Neuron (in vitro differentiated cells): ENCODE data around the gene CFAP90.

ENCODE experiments used
- H2AFZ ChIP-seq: one replicate; pipeline ENCODE4 v1.6.1; 2013; ENCODE audit warnings: low read depth, mild to moderate bottlenecking, inconsistent platforms, low read length, moderate library complexity
- H3K27me3 ChIP-seq: one replicate; pipeline ENCODE4 v1.6.1; 2013; ENCODE audit warnings: low read length; ENCODE audit not compliant: insufficient read depth
- H3K36me3 ChIP-seq: one replicate; pipeline ENCODE4 v1.6.1; 2013; ENCODE audit warnings: low read length; ENCODE audit not compliant: insufficient read depth
- H3K4me1 ChIP-seq: one replicate; pipeline ENCODE4 v1.6.1; 2013; ENCODE audit warnings: low read length; ENCODE audit not compliant: insufficient read depth
- H3K4me3 ChIP-seq: 2 replicates; pipeline ENCODE4 v1.5.1; 2013; ENCODE audit warnings: mild to moderate bottlenecking, low read length, moderate library complexity
- H3K9me3 ChIP-seq: one replicate; pipeline ENCODE4 v1.6.1; 2013; ENCODE audit warnings: low read length

CFAP90 gene

GRCh38 chr5:7876867-7877266 is 25.9 kb upstream of the CFAP90 start:
- Histone ChIP-seq H3K9me3 (no peaks in the 10 kb centered on the region), H3K4me3 (no peak overlapping the region), H3K27me3 (no peaks in the 10 kb centered on the region), H3K36me3 (peaks cover 80% of the 10 kb centered on the region), H3K4me1 (no peaks in the 10 kb centered on the region), H2AFZ (no peak overlapping the region)

- H3K4me1 ChIP-seq: peaks cover 8% of the 10 kb centered on the region
- H3K4me3 ChIP-seq: no peak overlapping the region
- H2AFZ ChIP-seq: no peak overlapping the region
- peaks cover 69% of the 10 kb centered on the region for H3K36me3 ChIP-seq
- H3K9me3 ChIP-seq: no peaks in the 10 kb centered on the region
- no peaks in the 10 kb centered on the region for H3K27me3 ChIP-seq
These were observed 24.2 kb upstream of the CFAP90 start for GRCh38 chr5:7875151-7875550.

DNA sequence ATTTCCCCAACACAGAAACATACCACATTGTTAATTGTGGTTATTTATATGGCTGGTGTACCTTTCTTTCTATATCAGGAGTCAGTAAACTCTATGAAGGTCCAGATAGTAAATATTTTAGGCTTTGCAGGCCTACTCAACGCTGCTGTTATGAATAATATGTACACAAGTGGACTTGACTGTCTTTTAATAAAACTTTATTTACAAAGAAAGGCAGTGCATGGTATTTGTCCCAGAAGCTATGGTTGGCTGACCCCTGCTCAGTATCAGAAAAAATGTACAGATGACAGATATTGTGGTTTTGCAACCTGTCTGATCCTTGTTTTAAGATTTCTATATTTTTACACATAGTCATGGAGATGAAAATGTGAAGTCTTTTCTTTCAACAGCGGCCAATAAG is 23.7 kb upstream of the CFAP90 start:
- Histone ChIP-seq H3K9me3 (no peaks in the 10 kb centered on the region), H3K36me3 (peaks cover 64% of the 10 kb centered on the region), H2AFZ (no peak overlapping the region), H3K27me3 (no peaks in the 10 kb centered on the region), H3K4me3 (no peak overlapping the region), H3K4me1 (peaks cover 13% of the 10 kb centered on the region)

- peaks cover 52% of the 10 kb centered on the region for H3K36me3 ChIP-seq
- no peaks in the 10 kb centered on the region for H3K27me3 ChIP-seq
- no peaks in the 10 kb centered on the region for H3K9me3 ChIP-seq
- H3K4me3 ChIP-seq: no peak overlapping the region
- no peak overlapping the region for H2AFZ ChIP-seq
- H3K4me1 ChIP-seq: peaks cover 16% of the 10 kb centered on the region
These were observed 22.3 kb upstream of the CFAP90 start for GRCh38 chr5:7873216-7873615.

- Histone ChIP-seq H3K36me3 (peaks cover 46% of the 10 kb centered on the region), H3K4me1 (peaks cover 22% of the 10 kb centered on the region), H3K27me3 (no peaks in the 10 kb centered on the region), H2AFZ (no peak overlapping the region), H3K9me3 (no peaks in the 10 kb centered on the region), H3K4me3 (no peak overlapping the region)
These were observed 21.7 kb upstream of the CFAP90 start for GRCh38 chr5:7872517-7873130.

- Histone ChIP-seq H3K4me3 (no peak overlapping the region), H2AFZ (no peak overlapping the region), H3K36me3 (peaks cover 39% of the 10 kb centered on the region), H3K27me3 (no peaks in the 10 kb centered on the region), H3K4me1 (peaks cover 27% of the 10 kb centered on the region), H3K9me3 (no peaks in the 10 kb centered on the region)
These were observed 20.7 kb upstream of the CFAP90 start for GRCh38 chr5:7871653-7872052.

DNA sequence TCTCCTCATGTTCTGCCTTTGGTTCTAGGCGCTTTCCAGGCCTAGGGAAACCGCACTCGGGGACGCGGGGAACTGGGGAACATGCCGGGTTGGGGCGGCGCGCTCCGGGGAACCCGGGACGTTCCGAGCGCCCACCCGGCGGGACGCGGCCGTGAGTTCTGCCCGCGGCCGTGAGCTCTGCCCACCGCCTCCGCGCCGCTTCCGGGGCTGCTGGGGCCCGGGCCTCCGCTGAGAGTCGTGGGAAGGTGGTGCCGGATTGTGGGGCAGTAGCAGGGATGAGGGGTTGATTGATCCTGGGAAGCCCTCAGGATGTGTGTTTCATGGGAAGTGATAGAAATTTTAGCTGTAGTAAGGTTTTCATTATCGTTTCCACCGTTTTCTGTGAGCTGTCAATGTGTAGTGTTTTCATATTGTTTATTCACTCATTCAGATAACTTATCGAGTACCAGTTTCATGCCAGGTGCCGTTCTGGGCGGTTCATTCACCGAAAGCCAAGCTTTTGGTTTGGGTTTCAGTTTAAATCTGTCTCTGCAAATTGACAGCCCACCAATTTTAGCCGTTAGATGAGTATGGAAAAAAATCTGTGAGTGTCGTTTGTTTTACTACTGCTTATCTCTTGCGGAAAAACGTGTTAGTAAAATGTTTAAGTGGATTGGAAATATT is 18.7 kb upstream of the CFAP90 start:
- peak overlapping the region; percentile 94 for H2AFZ ChIP-seq
- H3K36me3 ChIP-seq: peaks cover 31% of the 10 kb centered on the region
- no peaks in the 10 kb centered on the region for H3K27me3 ChIP-seq
- H3K4me1 ChIP-seq: peaks cover 27% of the 10 kb centered on the region
- H3K4me3 ChIP-seq: peak overlapping the region; percentile 94
- H3K9me3 ChIP-seq: no peaks in the 10 kb centered on the region

DNA sequence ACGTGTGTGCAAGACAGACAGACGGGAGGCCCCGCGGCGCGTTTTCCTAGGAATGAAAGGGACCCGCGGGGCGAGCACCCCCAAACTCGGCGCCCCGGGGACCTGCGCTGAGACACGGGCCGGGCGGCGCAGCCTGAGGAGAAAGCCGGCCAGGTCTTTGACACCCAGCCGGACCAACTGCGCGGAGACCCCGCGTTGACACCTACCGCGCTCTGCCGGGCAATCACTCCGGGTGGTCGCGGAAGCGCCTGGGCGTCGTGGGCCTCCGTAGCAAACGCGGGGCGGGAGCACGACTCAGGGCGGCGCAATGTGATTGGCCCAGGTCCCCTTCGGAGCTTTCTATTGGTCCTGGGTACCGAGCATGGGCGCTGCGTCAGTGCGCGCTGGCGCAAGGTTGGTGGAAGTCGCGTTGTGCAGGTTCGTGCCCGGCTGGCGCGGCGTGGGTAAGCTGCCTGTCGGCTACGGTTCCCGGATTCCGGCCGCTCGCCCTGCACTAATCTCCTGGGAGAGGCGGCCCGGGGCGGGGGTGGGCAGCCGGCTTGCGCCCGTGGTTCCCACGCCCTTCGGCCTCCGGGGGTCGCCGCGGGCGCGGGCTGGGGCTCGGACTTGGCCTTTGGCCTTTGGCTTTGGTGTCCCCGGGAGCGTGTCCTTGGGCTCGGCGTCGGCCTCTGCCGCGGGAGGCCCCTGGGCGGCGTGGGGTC is 18.0 kb upstream of the CFAP90 start, which contains the start of the genes FASTKD3 and MTRR:
TSS of gene FASTKD3 (minus strand) at position 259 of the 701 bp plus-strand sequence. CDS start 948 bp downstream, outside the sequence.
TSS of gene MTRR (plus strand) at position 376 of the 701 bp plus-strand sequence. CDS start 1,647 bp downstream, outside the sequence.
- H3K4me1 ChIP-seq: peaks cover 27% of the 10 kb centered on the region
- peak within 1 kb of the TSS; percentile 94 for H2AFZ ChIP-seq
- peak within 1 kb of the TSS; percentile 94 for H3K4me3 ChIP-seq
- no peaks in the 10 kb centered on the region for H3K27me3 ChIP-seq
- peaks cover 32% of the 10 kb centered on the region for H3K36me3 ChIP-seq
- H3K9me3 ChIP-seq: no peaks in the 10 kb centered on the region

- H3K27me3 ChIP-seq: no peaks in the 10 kb centered on the region
- H3K4me3 ChIP-seq: peak overlapping the region; percentile 94
- peak overlapping the region; percentile 94 for H2AFZ ChIP-seq
- H3K4me1 ChIP-seq: peaks cover 27% of the 10 kb centered on the region
- H3K9me3 ChIP-seq: no peaks in the 10 kb centered on the region
- peaks cover 30% of the 10 kb centered on the region for H3K36me3 ChIP-seq
These were observed 17.5 kb upstream of the CFAP90 start for GRCh38 chr5:7868427-7868772.

GRCh38 chr5:7867260-7867659 is 16.3 kb upstream of the CFAP90 start:
- Histone ChIP-seq H3K27me3 (no peaks in the 10 kb centered on the region), H3K36me3 (peaks cover 25% of the 10 kb centered on the region), H2AFZ (no peak overlapping the region), H3K4me1 (peaks cover 27% of the 10 kb centered on the region), H3K9me3 (no peaks in the 10 kb centered on the region), H3K4me3 (peak overlapping the region; percentile 94)

- Histone ChIP-seq H3K4me1 (peaks cover 27% of the 10 kb centered on the region), H2AFZ (no peak overlapping the region), H3K9me3 (no peaks in the 10 kb centered on the region), H3K4me3 (no peak overlapping the region), H3K27me3 (no peaks in the 10 kb centered on the region), H3K36me3 (peaks cover 29% of the 10 kb centered on the region)
These were observed 15.3 kb upstream of the CFAP90 start for GRCh38 chr5:7866196-7866595.

DNA sequence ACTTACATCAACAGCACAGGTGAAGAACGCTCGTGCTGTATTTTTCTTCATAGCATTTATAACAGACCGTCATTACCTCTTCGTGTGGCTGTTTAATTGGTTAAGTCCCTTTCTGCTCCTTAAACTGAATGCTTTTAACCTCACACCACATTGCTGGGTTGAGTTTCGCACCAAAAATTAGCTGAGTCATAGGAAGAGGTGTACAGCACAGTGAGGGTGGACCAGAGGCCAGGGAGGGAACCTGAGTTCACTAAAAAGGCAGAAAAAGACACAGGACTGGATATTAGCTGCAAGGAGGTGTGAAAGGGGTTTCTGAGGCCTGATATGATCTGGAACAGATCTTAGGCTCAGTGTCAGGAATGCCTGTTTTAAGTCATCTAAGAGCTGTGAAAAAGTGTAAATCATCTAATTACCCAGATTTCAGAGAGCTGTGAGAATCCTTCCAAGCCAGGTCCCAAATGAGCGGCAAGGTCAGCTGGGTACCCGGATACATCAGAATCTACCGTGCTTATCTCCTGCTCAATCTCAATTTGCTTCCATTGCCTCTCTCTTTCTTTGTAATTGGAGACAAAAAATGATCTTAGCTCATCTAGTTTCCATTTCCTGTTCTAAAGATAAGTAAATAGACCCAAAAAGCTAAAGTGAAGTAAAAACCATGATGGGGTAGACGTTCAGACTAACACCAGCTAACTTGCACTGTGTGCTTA is 7.1 kb upstream of the CFAP90 start:
- Histone ChIP-seq H3K27me3 (no peaks in the 10 kb centered on the region), H3K4me3 (no peak overlapping the region), H3K4me1 (no peaks in the 10 kb centered on the region), H2AFZ (no peak overlapping the region), H3K36me3 (peaks cover 33% of the 10 kb centered on the region), H3K9me3 (no peaks in the 10 kb centered on the region)

- H3K9me3 ChIP-seq: no peaks in the 10 kb centered on the region
- no peaks in the 10 kb centered on the region for H3K4me1 ChIP-seq
- H3K36me3 ChIP-seq: peaks cover 28% of the 10 kb centered on the region
- H3K27me3 ChIP-seq: no peaks in the 10 kb centered on the region
- H2AFZ ChIP-seq: no peak overlapping the region
- H3K4me3 ChIP-seq: no peak overlapping the region
These were observed 6.4 kb upstream of the CFAP90 start for GRCh38 chr5:7857361-7857760.
